GM18858 (cell line): ENCODE data around the gene SLC25A26.
"Not testable (repeated sequence)": the region's sequence is repeated elsewhere in the genome, so short reads cannot be mapped to it uniquely, and the experiment has no call there.

ENCODE experiments used
- ATAC-seq: cut with Tn5 transposase; IDR thresholded peaks from one replicate; pipeline ENCODE4 v1.9.1; 2021; ENCODE audit not compliant: unreplicated experiment

The SLC25A26 gene

GRCh38 chr3:66406163-66406562 lies 185.4 kb downstream of the SLC25A26 start:
- no peak for ATAC-seq

- no peak for ATAC-seq
Observed at GRCh38 chr3:66406831-66407610, 186.2 kb downstream of the SLC25A26 start.

- peak; percentile 72 for ATAC-seq
Observed at GRCh38 chr3:66407611-66408218, 186.9 kb downstream of the SLC25A26 start.

- ATAC-seq: no peak
Observed at GRCh38 chr3:66409771-66410754, 189.3 kb downstream of the SLC25A26 start.

- no peak for ATAC-seq
Observed at GRCh38 chr3:66410976-66411375, 190.2 kb downstream of the SLC25A26 start.

GRCh38 chr3:66411474-66411873 lies 190.7 kb downstream of the SLC25A26 start:
- ATAC-seq: no peak

GRCh38 chr3:66411961-66412887 lies 191.4 kb downstream of the SLC25A26 start:
- ATAC-seq: no peak

- no peak for ATAC-seq
Observed at GRCh38 chr3:66413151-66413751, 192.4 kb downstream of the SLC25A26 start.

- no peak for ATAC-seq
Observed at GRCh38 chr3:66414846-66415245, 194.0 kb downstream of the SLC25A26 start.

GRCh38 chr3:66415867-66416428 lies 195.1 kb downstream of the SLC25A26 start:
- no peak for ATAC-seq

- no peak for ATAC-seq
Observed at GRCh38 chr3:66416556-66417304, 195.9 kb downstream of the SLC25A26 start.

GRCh38 chr3:66418475-66418931 lies 197.7 kb downstream of the SLC25A26 start:
- ATAC-seq: no peak

- no peak for ATAC-seq
Observed at GRCh38 chr3:66419036-66419435, 198.2 kb downstream of the SLC25A26 start.

GRCh38 chr3:66421144-66421543 lies 200.3 kb downstream of the SLC25A26 start:
- not testable (repeated sequence) for ATAC-seq

- not testable (repeated sequence) for ATAC-seq
Observed at GRCh38 chr3:66421893-66422292, 201.1 kb downstream of the SLC25A26 start.

- no peak for ATAC-seq
Observed at GRCh38 chr3:66423791-66424190, 203.0 kb downstream of the SLC25A26 start.

- no peak for ATAC-seq
Observed at GRCh38 chr3:66425032-66425431, 204.2 kb downstream of the SLC25A26 start.

GRCh38 chr3:66425576-66426114 lies 204.8 kb downstream of the SLC25A26 start:
- ATAC-seq: no peak
